ENCODE measurements around the gene CNTN1.
A peak's percentile ranks its signal among the peaks of the same experiment; 100 is the strongest.

CNTN1 gene

GRCh38 chr12:40662366-40662765, 29.9 kb upstream of the CNTN1 start:
- H3K4me3 ChIP-seq (ENCODE audit: extremely low read depth, insufficient read depth, low read length, poor library complexity, severe bottlenecking) = no peak overlapping the region
- no peaks in the 10 kb centered on the region for H3K4me1 ChIP-seq (ENCODE audit: control insufficient read depth, insufficient read depth, low read length, poor library complexity, severe bottlenecking)
- WGBS, 2 experiments (ENCODE audit: insufficient coverage in 2 of 2) = 85 to 86% methylated on average over 4 of the region's 4 CpGs
- no peak overlapping the region for H3K27ac ChIP-seq (ENCODE audit: low read depth, low read length, severe bottlenecking)
- no peaks in the 10 kb centered on the region for H3K9me3 ChIP-seq (ENCODE audit: control insufficient read depth, low read length)
- no peaks in the 10 kb centered on the region for H3K36me3 ChIP-seq (ENCODE audit: control insufficient read depth, insufficient read depth, low read length)

- Histone ChIP-seq H3K36me3 (ENCODE audit: control insufficient read depth, insufficient read depth, low read length) (no peaks in the 10 kb centered on the region), H3K27ac (ENCODE audit: low read depth, low read length, severe bottlenecking) (no peak overlapping the region), H3K4me1 (ENCODE audit: control insufficient read depth, insufficient read depth, low read length, poor library complexity, severe bottlenecking) (no peaks in the 10 kb centered on the region), H3K9me3 (ENCODE audit: control insufficient read depth, low read length) (no peaks in the 10 kb centered on the region), H3K4me3 (ENCODE audit: extremely low read depth, insufficient read depth, low read length, poor library complexity, severe bottlenecking) (no peak overlapping the region)
- WGBS, 2 experiments (ENCODE audit: insufficient coverage in 2 of 2) = no CpG with 5 or more reads among the region's 1 CpG
Measured at GRCh38 chr12:40663781-40664180, 28.5 kb upstream of the CNTN1 start.

GRCh38 chr12:40668099-40668529, 24.1 kb upstream of the CNTN1 start:
- Histone ChIP-seq H3K4me1 (ENCODE audit: control insufficient read depth, insufficient read depth, low read length, poor library complexity, severe bottlenecking) (no peaks in the 10 kb centered on the region), H3K4me3 (ENCODE audit: extremely low read depth, insufficient read depth, low read length, poor library complexity, severe bottlenecking) (no peak overlapping the region)
- 40 to 80% methylated on average over 1 of the region's 1 CpG for WGBS, 2 experiments (ENCODE audit: insufficient coverage in 2 of 2)

GRCh38 chr12:40672741-40673271, 19.4 kb upstream of the CNTN1 start:
- no peaks in the 10 kb centered on the region for H3K36me3 ChIP-seq (ENCODE audit: control insufficient read depth, insufficient read depth, low read length)
- H3K9me3 ChIP-seq (ENCODE audit: control insufficient read depth, low read length) = no peaks in the 10 kb centered on the region
- H3K4me1 ChIP-seq (ENCODE audit: control insufficient read depth, insufficient read depth, low read length, poor library complexity, severe bottlenecking) = no peaks in the 10 kb centered on the region
- 100% methylated on average over 1 of the region's 2 CpGs; no CpG with 5 or more reads in 1 of the 2 experiments for WGBS, 2 experiments (ENCODE audit: insufficient coverage in 2 of 2)
- H3K27ac ChIP-seq (ENCODE audit: low read depth, low read length, severe bottlenecking) = no peak overlapping the region
- no peak overlapping the region for H3K4me3 ChIP-seq (ENCODE audit: extremely low read depth, insufficient read depth, low read length, poor library complexity, severe bottlenecking)

More at GRCh38 chr12:40668099-40668529, 24.1 kb upstream of the CNTN1 start:
- Histone ChIP-seq H3K9me3 (ENCODE audit: control insufficient read depth, low read length) (no peaks in the 10 kb centered on the region), H3K27ac (ENCODE audit: low read depth, low read length, severe bottlenecking) (no peak overlapping the region), H3K36me3 (ENCODE audit: control insufficient read depth, insufficient read depth, low read length) (no peaks in the 10 kb centered on the region)

GRCh38 chr12:40681148-40681547, 11.1 kb upstream of the CNTN1 start:
- no peak overlapping the region for H3K27ac ChIP-seq (ENCODE audit: low read depth, low read length, severe bottlenecking)
- no CpG with 5 or more reads among the region's 2 CpGs for WGBS, 2 experiments (ENCODE audit: insufficient coverage in 2 of 2)
- H3K4me1 ChIP-seq (ENCODE audit: control insufficient read depth, insufficient read depth, low read length, poor library complexity, severe bottlenecking) = no peaks in the 10 kb centered on the region
- no peaks in the 10 kb centered on the region for H3K9me3 ChIP-seq (ENCODE audit: control insufficient read depth, low read length)
- H3K36me3 ChIP-seq (ENCODE audit: control insufficient read depth, insufficient read depth, low read length) = no peaks in the 10 kb centered on the region
- H3K4me3 ChIP-seq (ENCODE audit: extremely low read depth, insufficient read depth, low read length, poor library complexity, severe bottlenecking) = no peak overlapping the region

GRCh38 chr12:40684986-40685385, 7.3 kb upstream of the CNTN1 start:
- Histone ChIP-seq H3K4me3 (ENCODE audit: extremely low read depth, insufficient read depth, low read length, poor library complexity, severe bottlenecking) (no peak overlapping the region), H3K9me3 (ENCODE audit: control insufficient read depth, low read length) (no peaks in the 10 kb centered on the region), H3K4me1 (ENCODE audit: control insufficient read depth, insufficient read depth, low read length, poor library complexity, severe bottlenecking) (no peaks in the 10 kb centered on the region), H3K36me3 (ENCODE audit: control insufficient read depth, insufficient read depth, low read length) (no peaks in the 10 kb centered on the region), H3K27ac (ENCODE audit: low read depth, low read length, severe bottlenecking) (no peak overlapping the region)
- 86 to 96% methylated on average over 2 of the region's 4 CpGs for WGBS, 2 experiments (ENCODE audit: insufficient coverage in 2 of 2)

- H3K36me3 ChIP-seq (ENCODE audit: control insufficient read depth, insufficient read depth, low read length) = no peaks in the 10 kb centered on the region
- H3K9me3 ChIP-seq (ENCODE audit: control insufficient read depth, low read length) = no peaks in the 10 kb centered on the region
- peaks cover 7% of the 10 kb centered on the region for H3K4me1 ChIP-seq (ENCODE audit: control insufficient read depth, insufficient read depth, low read length, poor library complexity, severe bottlenecking)
- H3K27ac ChIP-seq (ENCODE audit: low read depth, low read length, severe bottlenecking) = no peak overlapping the region
- WGBS, 2 experiments (ENCODE audit: insufficient coverage in 2 of 2) = 80 to 87% methylated on average over 1 to 4 of the region's 8 CpGs
- H3K4me3 ChIP-seq (ENCODE audit: extremely low read depth, insufficient read depth, low read length, poor library complexity, severe bottlenecking) = no peak overlapping the region
Measured at GRCh38 chr12:40688085-40688725, 4.0 kb upstream of the CNTN1 start.

- Histone ChIP-seq H3K9me3 (ENCODE audit: control insufficient read depth, low read length) (no peaks in the 10 kb centered on the region), H3K4me3 (ENCODE audit: extremely low read depth, insufficient read depth, low read length, poor library complexity, severe bottlenecking) (no peak overlapping the region), H3K36me3 (ENCODE audit: control insufficient read depth, insufficient read depth, low read length) (no peaks in the 10 kb centered on the region), H3K27ac (ENCODE audit: low read depth, low read length, severe bottlenecking) (no peak overlapping the region), H3K4me1 (ENCODE audit: control insufficient read depth, insufficient read depth, low read length, poor library complexity, severe bottlenecking) (peaks cover 7% of the 10 kb centered on the region)
- WGBS, 2 experiments (ENCODE audit: insufficient coverage in 2 of 2) = 78% methylated on average over 1 of the region's 2 CpGs; no CpG with 5 or more reads in 1 of the 2 experiments
Measured at GRCh38 chr12:40689576-40689975, 2.7 kb upstream of the CNTN1 start.

GRCh38 chr12:40692765-40693206, 547 bp downstream of the CNTN1 start:
- Histone ChIP-seq H3K9me3 (ENCODE audit: control insufficient read depth, low read length) (no peaks in the 10 kb centered on the region), H3K36me3 (ENCODE audit: control insufficient read depth, insufficient read depth, low read length) (no peaks in the 10 kb centered on the region), H3K27ac (ENCODE audit: low read depth, low read length, severe bottlenecking) (no peak overlapping the region), H3K4me1 (ENCODE audit: control insufficient read depth, insufficient read depth, low read length, poor library complexity, severe bottlenecking) (peaks cover 7% of the 10 kb centered on the region), H3K4me3 (ENCODE audit: extremely low read depth, insufficient read depth, low read length, poor library complexity, severe bottlenecking) (peak overlapping the region; percentile 49)
- 1 to 2% methylated on average over 18 to 20 of the region's 33 CpGs for WGBS, 2 experiments (ENCODE audit: insufficient coverage in 2 of 2)

- whole genome bisulfite sequencing, 2 experiments (ENCODE audit: insufficient coverage in 2 of 2) = 2 to 4% methylated on average over 8 to 14 of the region's 24 CpGs
Measured at GRCh38 chr12:40693207-40693821, 1.1 kb downstream of the CNTN1 start.

More at GRCh38 chr12:40693207-40693821, 1.1 kb downstream of the CNTN1 start:
- no peak overlapping the region for H3K27ac ChIP-seq (ENCODE audit: low read depth, low read length, severe bottlenecking)
- no peaks in the 10 kb centered on the region for H3K36me3 ChIP-seq (ENCODE audit: control insufficient read depth, insufficient read depth, low read length)
- peaks cover 7% of the 10 kb centered on the region for H3K4me1 ChIP-seq (ENCODE audit: control insufficient read depth, insufficient read depth, low read length, poor library complexity, severe bottlenecking)
- no peaks in the 10 kb centered on the region for H3K9me3 ChIP-seq (ENCODE audit: control insufficient read depth, low read length)
- peak overlapping the region; percentile 49 for H3K4me3 ChIP-seq (ENCODE audit: extremely low read depth, insufficient read depth, low read length, poor library complexity, severe bottlenecking)

All from mesodermal cell (in vitro differentiated cells).